PC-3 (cell line): ENCODE results near the gene URB1. TPM values are rescaled to one million over a fixed set of nuclear protein-coding genes. Genes with fewer than 3 reads are reported as not detected.

Experiments used
- ATAC-seq: fragments of 200-7000 bp; cut with Tn5 transposase; 2 replicates; pipeline ENCODE4 v1.9.1; 2020; ENCODE audit warnings: mild to moderate bottlenecking, moderate library complexity
- BruUV-seq: library from RNA; stranded (reverse); fragments of 400-500 nt; replicated peaks from 2 replicates; lab custom pipeline; 2021; lab: Mats Ljungman, UMichigan
- CTCF ChIA-PET: fragments of 300-600 bp; sonication (Branson Sonifier 250); formaldehyde crosslinking; loops from one replicate; lab custom pipeline; 2022; ENCODE audit warnings: antibody characterized with exemption; lab: Charles Lee
- POLR2A ChIA-PET: fragments of 300-600 bp; sonication (Branson Sonifier 250); formaldehyde crosslinking; loops from one replicate; lab custom pipeline; 2022; ENCODE audit warnings: antibody characterized with exemption; ENCODE audit not compliant: unreplicated experiment; lab: Charles Lee
- DNase-seq: peaks from one replicate; pipeline ENCODE4 v3.0.0-alpha.2; 2015
- H2AFZ ChIP-seq: fragments of 300-600 bp; sonication (generic); 2 replicates; pipeline ENCODE4 v1.6.0; 2016; ENCODE audit warnings: antibody characterized with exemption, low read length
- H3F3A ChIP-seq: fragments of 300-600 bp; sonication (generic); one replicate; pipeline ENCODE4 v1.6.0; 2017; ENCODE audit warnings: antibody characterized with exemption, low read length, control low read depth, mild to moderate bottlenecking; ENCODE audit not compliant: unreplicated experiment
- H3K27ac ChIP-seq: fragments of 300-600 bp; sonication (generic); 2 replicates; pipeline ENCODE4 v1.5.1; 2016; ENCODE audit warnings: mild to moderate bottlenecking, low read length
- H3K27me3 ChIP-seq: fragments of 300-600 bp; sonication (generic); 2 replicates; pipeline ENCODE4 v1.6.1; 2016; ENCODE audit warnings: low read length, mixed read lengths
- H3K36me3 ChIP-seq: fragments of 300-600 bp; sonication (generic); 2 replicates; pipeline ENCODE4 v1.6.1; 2016; ENCODE audit warnings: low read depth, mixed run types, low read length, mixed read lengths
- H3K4me1 ChIP-seq: fragments of 300-600 bp; sonication (generic); 2 replicates; pipeline ENCODE4 v1.5.1; 2016; ENCODE audit warnings: low read length; ENCODE audit not compliant: insufficient read depth
- H3K4me2 ChIP-seq: fragments of 300-600 bp; sonication (generic); 2 replicates; pipeline ENCODE4 v1.6.0; 2016; ENCODE audit warnings: low read length
- H3K4me3 ChIP-seq: fragments of 300-600 bp; sonication (generic); 2 replicates; pipeline ENCODE4 v1.5.1; 2016; ENCODE audit warnings: mild to moderate bottlenecking, low read length, mixed read lengths
- H3K79me2 ChIP-seq: fragments of 300-600 bp; sonication (generic); 2 replicates; pipeline ENCODE4 v1.6.1; 2017; ENCODE audit warnings: low read length, mixed read lengths
- H3K9ac ChIP-seq: fragments of 300-600 bp; sonication (generic); 2 replicates; pipeline ENCODE4 v1.6.0; 2016; ENCODE audit warnings: mild to moderate bottlenecking, low read length
- H3K9me2 ChIP-seq: fragments of 300-600 bp; sonication (generic); replicated peaks from 2 replicates; pipeline ENCODE4 v1.6.1; 2016; ENCODE audit warnings: mixed run types, low read length, mixed read lengths
- H3K9me3 ChIP-seq: fragments of 300-600 bp; sonication (generic); 2 replicates; pipeline ENCODE4 v1.6.1; 2016; ENCODE audit warnings: low read length, mixed read lengths
- H4K20me1 ChIP-seq: fragments of 300-600 bp; sonication (generic); 2 replicates; pipeline ENCODE4 v1.6.1; 2016; ENCODE audit warnings: low read length, mixed read lengths
- EZH2 ChIP-seq: fragments of 300-600 bp; sonication (generic); IDR thresholded peaks from one replicate; pipeline ENCODE4 v1.6.1; 2017; ENCODE audit warnings: antibody characterized with exemption, mild to moderate bottlenecking, low read length; ENCODE audit not compliant: unreplicated experiment
- EZH2phosphoT487 ChIP-seq: fragments of 300-600 bp; sonication (generic); IDR thresholded peaks from 2 replicates; pipeline ENCODE4 v1.6.1; 2018; ENCODE audit warnings: mild to moderate bottlenecking, antibody characterized with exemption, low read length, borderline replicate concordance
- intact Hi-C: fragments of 100-400 bp; cut with micrococcal nuclease; formaldehyde crosslinking; loops from 2 replicates; pipeline ENCODE4 v1.9.0; 2023
- total RNA-seq: library from RNA; depleted of rRNA; stranded (reverse); fragments of >200 nt; gene quantifications from 2 replicates; pipeline ENCODE4 v1.2.3, GENCODE V29; 2014
- TF ChIP-seq, protein P1 (sequence below): fragments of 300-600 bp; sonication (generic); conservative IDR thresholded peaks from 2 replicates; pipeline ENCODE4 v1.5.1; 2017; ENCODE audit warnings: antibody characterized with exemption, low read depth, mild to moderate bottlenecking, low read length

The URB1 gene
- total RNA-seq, 1 experiment from 2014 or later = 27.8 TPM

DNA sequence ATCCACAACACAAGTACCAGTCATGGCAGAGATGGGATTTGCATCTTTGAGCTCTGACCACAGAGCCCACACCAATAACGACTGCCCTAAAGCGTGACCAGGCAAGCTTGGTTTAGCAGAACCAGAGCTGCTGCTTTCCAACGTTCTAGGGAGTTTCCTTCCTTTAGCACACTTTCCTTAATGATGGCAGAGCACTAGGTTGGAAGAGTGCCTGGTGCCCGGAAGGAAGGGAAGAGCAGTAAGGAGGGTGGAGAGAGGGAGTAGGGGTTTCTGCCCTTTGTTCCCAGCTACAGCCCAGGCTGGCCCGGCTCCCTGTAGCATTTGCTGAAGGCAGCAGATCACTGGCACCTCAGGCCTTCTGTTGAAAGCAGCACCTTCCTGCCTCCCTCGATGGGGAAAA lies 13.6 kb upstream of the URB1 start:
- ChIA-PET POLR2A (no interaction called here), CTCF (no interaction called here)
- no peak overlapping the region for H3K4me3 ChIP-seq
- peaks cover 6% of the 10 kb centered on the region; the same call in 1 of the 2 replicates for H3K4me1 ChIP-seq
- intact Hi-C loops = no loop called here
- no peaks in the 10 kb centered on the region for H3K27me3 ChIP-seq
- DNase-seq (no peak), ATAC-seq (no peak)
- no peak overlapping the region for H3K27ac ChIP-seq
- H3K4me2 ChIP-seq = no peak overlapping the region
- TF ChIP-seq EZH2 (no peak), EZH2phosphoT487 (no peak)
- TF ChIP-seq, protein P1, sequence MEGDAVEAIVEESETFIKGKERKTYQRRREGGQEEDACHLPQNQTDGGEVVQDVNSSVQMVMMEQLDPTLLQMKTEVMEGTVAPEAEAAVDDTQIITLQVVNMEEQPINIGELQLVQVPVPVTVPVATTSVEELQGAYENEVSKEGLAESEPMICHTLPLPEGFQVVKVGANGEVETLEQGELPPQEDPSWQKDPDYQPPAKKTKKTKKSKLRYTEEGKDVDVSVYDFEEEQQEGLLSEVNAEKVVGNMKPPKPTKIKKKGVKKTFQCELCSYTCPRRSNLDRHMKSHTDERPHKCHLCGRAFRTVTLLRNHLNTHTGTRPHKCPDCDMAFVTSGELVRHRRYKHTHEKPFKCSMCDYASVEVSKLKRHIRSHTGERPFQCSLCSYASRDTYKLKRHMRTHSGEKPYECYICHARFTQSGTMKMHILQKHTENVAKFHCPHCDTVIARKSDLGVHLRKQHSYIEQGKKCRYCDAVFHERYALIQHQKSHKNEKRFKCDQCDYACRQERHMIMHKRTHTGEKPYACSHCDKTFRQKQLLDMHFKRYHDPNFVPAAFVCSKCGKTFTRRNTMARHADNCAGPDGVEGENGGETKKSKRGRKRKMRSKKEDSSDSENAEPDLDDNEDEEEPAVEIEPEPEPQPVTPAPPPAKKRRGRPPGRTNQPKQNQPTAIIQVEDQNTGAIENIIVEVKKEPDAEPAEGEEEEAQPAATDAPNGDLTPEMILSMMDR = no peak
- H3F3A ChIP-seq = no peaks in the 10 kb centered on the region
- no peaks in the 10 kb centered on the region for H3K36me3 ChIP-seq
- H3K9me2 ChIP-seq = no peaks in the 10 kb centered on the region
- no peak overlapping the region for H2AFZ ChIP-seq
- H3K9ac ChIP-seq = no peak overlapping the region
- no TSS peak for BruUV-seq
- no peaks in the 10 kb centered on the region for H3K79me2 ChIP-seq
- no peaks in the 10 kb centered on the region for H3K9me3 ChIP-seq
- no peaks in the 10 kb centered on the region for H4K20me1 ChIP-seq

- no peak overlapping the region for H3K4me3 ChIP-seq
- no peaks in the 10 kb centered on the region for H4K20me1 ChIP-seq
- H3K9me3 ChIP-seq = no peaks in the 10 kb centered on the region
- no TSS peak for BruUV-seq
- POLR2A ChIA-PET = interaction anchor here (0.6 kb wide), 2 partner anchors 8 to 367 kb away, joined by 3 to 7 read pairs; no protein-coding TSS in a partner anchor
- CTCF ChIA-PET = interaction anchor here (0.6 to 1.2 kb wide), 6 partner anchors 23 to 423 kb away, joined by 3 to 7 read pairs (median 3); no protein-coding TSS in a partner anchor
- H3K79me2 ChIP-seq = no peaks in the 10 kb centered on the region
- no peaks in the 10 kb centered on the region for H3F3A ChIP-seq
- H3K27me3 ChIP-seq = no peaks in the 10 kb centered on the region
- H3K4me2 ChIP-seq = peak overlapping the region; percentile 14; the same call in 1 of the 2 replicates
- H3K9ac ChIP-seq = no peak overlapping the region
- intact Hi-C loops = loop anchor here (1.0 kb wide), 2 partner anchors 166 to 198 kb away; no protein-coding TSS in a partner anchor
- ATAC-seq (peak; percentile 93), DNase-seq (peak; percentile 88)
- H3K27ac ChIP-seq = no peak overlapping the region
- H3K36me3 ChIP-seq = no peaks in the 10 kb centered on the region
- no peaks in the 10 kb centered on the region for H3K4me1 ChIP-seq
- H2AFZ ChIP-seq = peak overlapping the region; percentile 44; the same call in 1 of the 2 replicates
- H3K9me2 ChIP-seq = no peaks in the 10 kb centered on the region
- no peak for TF ChIP-seq EZH2phosphoT487
- TF ChIP-seq, protein P1 = peak; percentile 90
Measured at GRCh38 chr21:32403201-32403777, 10.5 kb upstream of the URB1 start.

- Histone ChIP-seq H3K9me3 (no peaks in the 10 kb centered on the region), H4K20me1 (peaks cover 24% of the 10 kb centered on the region), H3K79me2 (peaks cover 37% of the 10 kb centered on the region), H3K4me2 (peak overlapping the region; percentile 98), H3K36me3 (peaks cover 10% of the 10 kb centered on the region; the same call in 1 of the 2 replicates), H3K27ac (peak overlapping the region; percentile 82), H3K4me3 (peak overlapping the region; percentile 78), H3F3A (no peaks in the 10 kb centered on the region), H2AFZ (peak overlapping the region; percentile 95), H3K9me2 (no peaks in the 10 kb centered on the region), H3K9ac (peak overlapping the region; percentile 98), H3K4me1 (peaks cover 17% of the 10 kb centered on the region), H3K27me3 (no peaks in the 10 kb centered on the region)
- TF ChIP-seq, protein P1 = no peak
- no peak for TF ChIP-seq EZH2phosphoT487
- TF ChIP-seq EZH2 = no peak
- no TSS peak for BruUV-seq
- no peak for DNase-seq
- CTCF ChIA-PET = no interaction called here
- POLR2A ChIA-PET = interaction anchor here (0.6 to 0.8 kb wide), 3 partner anchors 8 to 322 kb away, joined by 3 to 15 read pairs (median 3); no protein-coding TSS in a partner anchor
- intact Hi-C loops = loop anchor here (1.0 kb wide), 1 partner anchor 11 kb away; no protein-coding TSS in a partner anchor
- no peak for ATAC-seq
Measured at GRCh38 chr21:32393677-32394001, 827 bp upstream of the URB1 start.
